ENCODE measurements around the gene MTRF1L.

Gene MTRF1L

GRCh38 chr6:152981989-152982903, 20.3 kb downstream of the MTRF1L start:
- no peaks in the 10 kb centered on the region for H3K9me3 ChIP-seq (ENCODE audit: control insufficient read depth in 1 of 2, low read length in 2 of 2)
- peak overlapping the region; percentile 90 to 99 for H3K4me3 ChIP-seq (ENCODE audit: low read depth in 1 of 2, low read length in 2 of 2)
- H3K36me3 ChIP-seq (ENCODE audit: control insufficient read depth in 1 of 2, insufficient read depth in 2 of 2, low read length in 2 of 2), result peaks cover 0 to 4% of the 10 kb centered on the region in 2 donors
- H3K4me1 ChIP-seq (ENCODE audit: control insufficient read depth in 1 of 2, insufficient read depth in 2 of 2, low read length in 2 of 2), result peaks cover 7 to 22% of the 10 kb centered on the region in 2 donors
- no peaks in the 10 kb centered on the region for H3K27me3 ChIP-seq (ENCODE audit: low read depth, low read length)
- H3K27ac ChIP-seq (ENCODE audit: low read length), result no peak overlapping the region

GRCh38 chr6:152981219-152981618, 21.3 kb downstream of the MTRF1L start:
- Histone ChIP-seq H3K27ac (ENCODE audit: low read length) (no peak overlapping the region), H3K4me3 (ENCODE audit: low read depth in 1 of 2, low read length in 2 of 2) (no peak overlapping the region), H3K4me1 (ENCODE audit: control insufficient read depth in 1 of 2, insufficient read depth in 2 of 2, low read length in 2 of 2) (peaks cover 7 to 22% of the 10 kb centered on the region in 2 donors), H3K27me3 (ENCODE audit: low read depth, low read length) (no peaks in the 10 kb centered on the region), H3K36me3 (ENCODE audit: control insufficient read depth in 1 of 2, insufficient read depth in 2 of 2, low read length in 2 of 2) (peaks cover 0 to 4% of the 10 kb centered on the region in 2 donors), H3K9me3 (ENCODE audit: control insufficient read depth in 1 of 2, low read length in 2 of 2) (no peaks in the 10 kb centered on the region)

- Histone ChIP-seq H3K27me3 (ENCODE audit: low read depth, low read length) (no peaks in the 10 kb centered on the region), H3K36me3 (ENCODE audit: control insufficient read depth in 1 of 2, insufficient read depth in 2 of 2, low read length in 2 of 2) (peaks cover 0 to 4% of the 10 kb centered on the region in 2 donors), H3K4me1 (ENCODE audit: control insufficient read depth in 1 of 2, insufficient read depth in 2 of 2, low read length in 2 of 2) (peaks cover 7 to 22% of the 10 kb centered on the region in 2 donors), H3K9me3 (ENCODE audit: control insufficient read depth in 1 of 2, low read length in 2 of 2) (no peaks in the 10 kb centered on the region), H3K4me3 (ENCODE audit: low read depth in 1 of 2, low read length in 2 of 2) (no peak overlapping the region), H3K27ac (ENCODE audit: low read length) (no peak overlapping the region)
Measured at GRCh38 chr6:152980656-152981055, 21.9 kb downstream of the MTRF1L start.

- H3K36me3 ChIP-seq (ENCODE audit: control insufficient read depth in 1 of 2, insufficient read depth in 2 of 2, low read length in 2 of 2), result peaks cover 0 to 14% of the 10 kb centered on the region in 2 donors
- H3K9me3 ChIP-seq (ENCODE audit: control insufficient read depth in 1 of 2, low read length in 2 of 2), result no peaks in the 10 kb centered on the region
- H3K4me1 ChIP-seq (ENCODE audit: control insufficient read depth in 1 of 2, insufficient read depth in 2 of 2, low read length in 2 of 2), result peaks cover 0 to 12% of the 10 kb centered on the region in 2 donors
- H3K4me3 ChIP-seq (ENCODE audit: low read depth in 1 of 2, low read length in 2 of 2), result no peak overlapping the region
- H3K27ac ChIP-seq (ENCODE audit: low read length), result no peak overlapping the region
- H3K27me3 ChIP-seq (ENCODE audit: low read depth, low read length), result no peaks in the 10 kb centered on the region
Measured at GRCh38 chr6:152979116-152979515, 23.4 kb downstream of the MTRF1L start.

- H3K4me3 ChIP-seq (ENCODE audit: low read depth in 1 of 2, low read length in 2 of 2), result no peak overlapping the region
- H3K9me3 ChIP-seq (ENCODE audit: control insufficient read depth in 1 of 2, low read length in 2 of 2), result no peaks in the 10 kb centered on the region
- H3K36me3 ChIP-seq (ENCODE audit: control insufficient read depth in 1 of 2, insufficient read depth in 2 of 2, low read length in 2 of 2), result peaks cover 0 to 16% of the 10 kb centered on the region in 2 donors
- no peak overlapping the region for H3K27ac ChIP-seq (ENCODE audit: low read length)
- H3K4me1 ChIP-seq (ENCODE audit: control insufficient read depth in 1 of 2, insufficient read depth in 2 of 2, low read length in 2 of 2), result peaks cover 0 to 12% of the 10 kb centered on the region in 2 donors
- H3K27me3 ChIP-seq (ENCODE audit: low read depth, low read length), result no peaks in the 10 kb centered on the region
Measured at GRCh38 chr6:152978058-152978457, 24.5 kb downstream of the MTRF1L start.

- H3K4me1 ChIP-seq (ENCODE audit: control insufficient read depth in 1 of 2, insufficient read depth in 2 of 2, low read length in 2 of 2), result peaks cover 0 to 8% of the 10 kb centered on the region in 2 donors
- peaks cover 0 to 21% of the 10 kb centered on the region in 2 donors for H3K36me3 ChIP-seq (ENCODE audit: control insufficient read depth in 1 of 2, insufficient read depth in 2 of 2, low read length in 2 of 2)
- H3K27ac ChIP-seq (ENCODE audit: low read length), result no peak overlapping the region
- H3K4me3 ChIP-seq (ENCODE audit: low read depth in 1 of 2, low read length in 2 of 2), result no peak overlapping the region
- H3K9me3 ChIP-seq (ENCODE audit: control insufficient read depth in 1 of 2, low read length in 2 of 2), result no peaks in the 10 kb centered on the region
- no peaks in the 10 kb centered on the region for H3K27me3 ChIP-seq (ENCODE audit: low read depth, low read length)
Measured at GRCh38 chr6:152977556-152977955, 25.0 kb downstream of the MTRF1L start.

- Histone ChIP-seq H3K36me3 (ENCODE audit: control insufficient read depth in 1 of 2, insufficient read depth in 2 of 2, low read length in 2 of 2) (peaks cover 1 to 25% of the 10 kb centered on the region in 2 donors), H3K4me3 (ENCODE audit: low read depth in 1 of 2, low read length in 2 of 2) (no peak overlapping the region), H3K4me1 (ENCODE audit: control insufficient read depth in 1 of 2, insufficient read depth in 2 of 2, low read length in 2 of 2) (peaks cover 0 to under 1% of the 10 kb centered on the region in 2 donors), H3K27ac (ENCODE audit: low read length) (no peak overlapping the region), H3K9me3 (ENCODE audit: control insufficient read depth in 1 of 2, low read length in 2 of 2) (no peaks in the 10 kb centered on the region), H3K27me3 (ENCODE audit: low read depth, low read length) (no peaks in the 10 kb centered on the region)
Measured at GRCh38 chr6:152976749-152977148, 25.8 kb downstream of the MTRF1L start.

GRCh38 chr6:152975204-152975915, 27.1 kb downstream of the MTRF1L start:
- Histone ChIP-seq H3K9me3 (ENCODE audit: control insufficient read depth in 1 of 2, low read length in 2 of 2) (no peaks in the 10 kb centered on the region), H3K27me3 (ENCODE audit: low read depth, low read length) (no peaks in the 10 kb centered on the region), H3K4me1 (ENCODE audit: control insufficient read depth in 1 of 2, insufficient read depth in 2 of 2, low read length in 2 of 2) (no peaks in the 10 kb centered on the region), H3K27ac (ENCODE audit: low read length) (peak overlapping the region; percentile 9), H3K36me3 (ENCODE audit: control insufficient read depth in 1 of 2, insufficient read depth in 2 of 2, low read length in 2 of 2) (peaks cover 15 to 39% of the 10 kb centered on the region in 2 donors), H3K4me3 (ENCODE audit: low read depth in 1 of 2, low read length in 2 of 2) (no peak overlapping the region)

GRCh38 chr6:152973916-152974315, 28.6 kb downstream of the MTRF1L start:
- no peak overlapping the region for H3K4me3 ChIP-seq (ENCODE audit: low read depth in 1 of 2, low read length in 2 of 2)
- no peaks in the 10 kb centered on the region for H3K4me1 ChIP-seq (ENCODE audit: control insufficient read depth in 1 of 2, insufficient read depth in 2 of 2, low read length in 2 of 2)
- H3K27ac ChIP-seq (ENCODE audit: low read length), result no peak overlapping the region
- H3K36me3 ChIP-seq (ENCODE audit: control insufficient read depth in 1 of 2, insufficient read depth in 2 of 2, low read length in 2 of 2), result peaks cover 23 to 48% of the 10 kb centered on the region in 2 donors
- no peaks in the 10 kb centered on the region for H3K27me3 ChIP-seq (ENCODE audit: low read depth, low read length)
- H3K9me3 ChIP-seq (ENCODE audit: control insufficient read depth in 1 of 2, low read length in 2 of 2), result peaks cover 0 to 4% of the 10 kb centered on the region in 2 donors

GRCh38 chr6:152969688-152970418, 32.7 kb downstream of the MTRF1L start:
- Histone ChIP-seq H3K27ac (ENCODE audit: low read length) (no peak overlapping the region), H3K4me1 (ENCODE audit: control insufficient read depth in 1 of 2, insufficient read depth in 2 of 2, low read length in 2 of 2) (no peaks in the 10 kb centered on the region), H3K27me3 (ENCODE audit: low read depth, low read length) (no peaks in the 10 kb centered on the region), H3K4me3 (ENCODE audit: low read depth in 1 of 2, low read length in 2 of 2) (no peak overlapping the region), H3K36me3 (ENCODE audit: control insufficient read depth in 1 of 2, insufficient read depth in 2 of 2, low read length in 2 of 2) (peaks cover 23 to 43% of the 10 kb centered on the region in 2 donors), H3K9me3 (ENCODE audit: control insufficient read depth in 1 of 2, low read length in 2 of 2) (peaks cover 0 to 7% of the 10 kb centered on the region in 2 donors)
